ENCODE data around the gene RBSN.

RBSN gene

GRCh38 chr3:15071699-15072098 is 27.2 kb downstream of the RBSN start:
- Histone ChIP-seq H3K36me3 (ENCODE audit: control insufficient read depth, insufficient read depth, low read length) (peaks cover 28% of the 10 kb centered on the region), H3K4me3 (ENCODE audit: low read depth, low read length) (no peak overlapping the region), H3K4me1 (ENCODE audit: control insufficient read depth, insufficient read depth, low read length) (no peaks in the 10 kb centered on the region), H3K9ac (ENCODE audit: low read depth, low read length) (no peak overlapping the region), H3K27me3 (ENCODE audit: control insufficient read depth, insufficient read depth, low read length) (no peaks in the 10 kb centered on the region), H3K9me3 (ENCODE audit: control insufficient read depth, insufficient read depth, low read length) (no peaks in the 10 kb centered on the region)

GRCh38 chr3:15069441-15069840 is 29.5 kb downstream of the RBSN start:
- peaks cover 16% of the 10 kb centered on the region for H3K36me3 ChIP-seq (ENCODE audit: control insufficient read depth, insufficient read depth, low read length)

GRCh38 chr3:15066467-15066866 is 32.5 kb downstream of the RBSN start:
- Histone ChIP-seq H3K9ac (ENCODE audit: low read depth, low read length) (no peak overlapping the region), H3K4me1 (ENCODE audit: control insufficient read depth, insufficient read depth, low read length) (peaks cover 11% of the 10 kb centered on the region), H3K36me3 (ENCODE audit: control insufficient read depth, insufficient read depth, low read length) (no peaks in the 10 kb centered on the region), H3K9me3 (ENCODE audit: control insufficient read depth, insufficient read depth, low read length) (no peaks in the 10 kb centered on the region), H3K27me3 (ENCODE audit: control insufficient read depth, insufficient read depth, low read length) (no peaks in the 10 kb centered on the region), H3K4me3 (ENCODE audit: low read depth, low read length) (no peak overlapping the region)

More at GRCh38 chr3:15069441-15069840, 29.5 kb downstream of the RBSN start:
- H3K9ac ChIP-seq (ENCODE audit: low read depth, low read length), result no peak overlapping the region
- no peaks in the 10 kb centered on the region for H3K9me3 ChIP-seq (ENCODE audit: control insufficient read depth, insufficient read depth, low read length)
- no peak overlapping the region for H3K4me3 ChIP-seq (ENCODE audit: low read depth, low read length)
- H3K4me1 ChIP-seq (ENCODE audit: control insufficient read depth, insufficient read depth, low read length), result no peaks in the 10 kb centered on the region
- H3K27me3 ChIP-seq (ENCODE audit: control insufficient read depth, insufficient read depth, low read length), result no peaks in the 10 kb centered on the region

GRCh38 chr3:15065550-15066007 is 33.4 kb downstream of the RBSN start:
- Histone ChIP-seq H3K36me3 (ENCODE audit: control insufficient read depth, insufficient read depth, low read length) (no peaks in the 10 kb centered on the region), H3K9me3 (ENCODE audit: control insufficient read depth, insufficient read depth, low read length) (no peaks in the 10 kb centered on the region), H3K9ac (ENCODE audit: low read depth, low read length) (no peak overlapping the region), H3K4me3 (ENCODE audit: low read depth, low read length) (peak overlapping the region; percentile 92), H3K4me1 (ENCODE audit: control insufficient read depth, insufficient read depth, low read length) (peaks cover 11% of the 10 kb centered on the region), H3K27me3 (ENCODE audit: control insufficient read depth, insufficient read depth, low read length) (no peaks in the 10 kb centered on the region)

GRCh38 chr3:15064835-15065549 is 34.0 kb downstream of the RBSN start, which contains the start of gene MRPS25:
TSS of gene MRPS25 (minus strand) at chr3:15065315. CDS start at chr3:15065194, 121 bp downstream.
- no peaks in the 10 kb centered on the region for H3K27me3 ChIP-seq (ENCODE audit: control insufficient read depth, insufficient read depth, low read length)
- H3K9ac ChIP-seq (ENCODE audit: low read depth, low read length), result peak within 1 kb of the TSS; percentile 95
- H3K4me3 ChIP-seq (ENCODE audit: low read depth, low read length), result peak within 1 kb of the TSS; percentile 92
- no peaks in the 10 kb centered on the region for H3K9me3 ChIP-seq (ENCODE audit: control insufficient read depth, insufficient read depth, low read length)
- H3K4me1 ChIP-seq (ENCODE audit: control insufficient read depth, insufficient read depth, low read length), result peaks cover 11% of the 10 kb centered on the region
- no peaks in the 10 kb centered on the region for H3K36me3 ChIP-seq (ENCODE audit: control insufficient read depth, insufficient read depth, low read length)

GRCh38 chr3:15064299-15064834 is 34.6 kb downstream of the RBSN start:
- Histone ChIP-seq H3K9me3 (ENCODE audit: control insufficient read depth, insufficient read depth, low read length) (no peaks in the 10 kb centered on the region), H3K4me3 (ENCODE audit: low read depth, low read length) (peak overlapping the region; percentile 92), H3K36me3 (ENCODE audit: control insufficient read depth, insufficient read depth, low read length) (no peaks in the 10 kb centered on the region), H3K4me1 (ENCODE audit: control insufficient read depth, insufficient read depth, low read length) (peaks cover 11% of the 10 kb centered on the region), H3K9ac (ENCODE audit: low read depth, low read length) (peak overlapping the region; percentile 95), H3K27me3 (ENCODE audit: control insufficient read depth, insufficient read depth, low read length) (no peaks in the 10 kb centered on the region)

GRCh38 chr3:15063656-15064286 is 35.2 kb downstream of the RBSN start:
- no peaks in the 10 kb centered on the region for H3K9me3 ChIP-seq (ENCODE audit: control insufficient read depth, insufficient read depth, low read length)
- peak overlapping the region; percentile 95 for H3K9ac ChIP-seq (ENCODE audit: low read depth, low read length)
- peak overlapping the region; percentile 92 for H3K4me3 ChIP-seq (ENCODE audit: low read depth, low read length)
- peaks cover 11% of the 10 kb centered on the region for H3K4me1 ChIP-seq (ENCODE audit: control insufficient read depth, insufficient read depth, low read length)
- peaks cover 1% of the 10 kb centered on the region for H3K36me3 ChIP-seq (ENCODE audit: control insufficient read depth, insufficient read depth, low read length)
- no peaks in the 10 kb centered on the region for H3K27me3 ChIP-seq (ENCODE audit: control insufficient read depth, insufficient read depth, low read length)

- H3K4me3 ChIP-seq (ENCODE audit: low read depth, low read length), result peak overlapping the region; percentile 92
- peaks cover 11% of the 10 kb centered on the region for H3K4me1 ChIP-seq (ENCODE audit: control insufficient read depth, insufficient read depth, low read length)
- peaks cover 6% of the 10 kb centered on the region for H3K36me3 ChIP-seq (ENCODE audit: control insufficient read depth, insufficient read depth, low read length)
- no peaks in the 10 kb centered on the region for H3K9me3 ChIP-seq (ENCODE audit: control insufficient read depth, insufficient read depth, low read length)
- no peaks in the 10 kb centered on the region for H3K27me3 ChIP-seq (ENCODE audit: control insufficient read depth, insufficient read depth, low read length)
- H3K9ac ChIP-seq (ENCODE audit: low read depth, low read length), result no peak overlapping the region
Measured at GRCh38 chr3:15063238-15063637, 35.7 kb downstream of the RBSN start.

- no peaks in the 10 kb centered on the region for H3K27me3 ChIP-seq (ENCODE audit: control insufficient read depth, insufficient read depth, low read length)
- peaks cover 11% of the 10 kb centered on the region for H3K4me1 ChIP-seq (ENCODE audit: control insufficient read depth, insufficient read depth, low read length)
- H3K4me3 ChIP-seq (ENCODE audit: low read depth, low read length), result no peak overlapping the region
- H3K9ac ChIP-seq (ENCODE audit: low read depth, low read length), result no peak overlapping the region
- H3K9me3 ChIP-seq (ENCODE audit: control insufficient read depth, insufficient read depth, low read length), result no peaks in the 10 kb centered on the region
- H3K36me3 ChIP-seq (ENCODE audit: control insufficient read depth, insufficient read depth, low read length), result peaks cover 12% of the 10 kb centered on the region
Measured at GRCh38 chr3:15060029-15060428, 38.9 kb downstream of the RBSN start.

- H3K9me3 ChIP-seq (ENCODE audit: control insufficient read depth, insufficient read depth, low read length), result no peaks in the 10 kb centered on the region
- no peak overlapping the region for H3K4me3 ChIP-seq (ENCODE audit: low read depth, low read length)
- H3K36me3 ChIP-seq (ENCODE audit: control insufficient read depth, insufficient read depth, low read length), result peaks cover 19% of the 10 kb centered on the region
- H3K9ac ChIP-seq (ENCODE audit: low read depth, low read length), result no peak overlapping the region
- H3K27me3 ChIP-seq (ENCODE audit: control insufficient read depth, insufficient read depth, low read length), result no peaks in the 10 kb centered on the region
- no peaks in the 10 kb centered on the region for H3K4me1 ChIP-seq (ENCODE audit: control insufficient read depth, insufficient read depth, low read length)
Measured at GRCh38 chr3:15056676-15057404, 42.1 kb downstream of the RBSN start.

GRCh38 chr3:15055019-15055557 is 43.9 kb downstream of the RBSN start:
- H3K27me3 ChIP-seq (ENCODE audit: control insufficient read depth, insufficient read depth, low read length), result no peaks in the 10 kb centered on the region
- H3K9me3 ChIP-seq (ENCODE audit: control insufficient read depth, insufficient read depth, low read length), result no peaks in the 10 kb centered on the region
- H3K4me1 ChIP-seq (ENCODE audit: control insufficient read depth, insufficient read depth, low read length), result peaks cover 2% of the 10 kb centered on the region
- H3K36me3 ChIP-seq (ENCODE audit: control insufficient read depth, insufficient read depth, low read length), result peaks cover 22% of the 10 kb centered on the region
- no peak overlapping the region for H3K4me3 ChIP-seq (ENCODE audit: low read depth, low read length)
- H3K9ac ChIP-seq (ENCODE audit: low read depth, low read length), result no peak overlapping the region
